HG02588 (cell line): ENCODE measurements around the gene PAQR4.
"Not testable (repeated sequence)": the region's sequence is repeated elsewhere in the genome, so short reads cannot be mapped to it uniquely, and the experiment has no call there.

Experiments used
- ATAC-seq: cut with Tn5 transposase; IDR thresholded peaks from one replicate; pipeline ENCODE4 v1.9.1; 2021; ENCODE audit warnings: mild to moderate bottlenecking, moderate library complexity; ENCODE audit not compliant: unreplicated experiment

Gene PAQR4

GRCh38 chr16:2943716-2944115, 25.4 kb upstream of the PAQR4 start:
- ATAC-seq: not testable (repeated sequence)

GRCh38 chr16:2946649-2947048, 22.5 kb upstream of the PAQR4 start:
- no peak for ATAC-seq

DNA sequence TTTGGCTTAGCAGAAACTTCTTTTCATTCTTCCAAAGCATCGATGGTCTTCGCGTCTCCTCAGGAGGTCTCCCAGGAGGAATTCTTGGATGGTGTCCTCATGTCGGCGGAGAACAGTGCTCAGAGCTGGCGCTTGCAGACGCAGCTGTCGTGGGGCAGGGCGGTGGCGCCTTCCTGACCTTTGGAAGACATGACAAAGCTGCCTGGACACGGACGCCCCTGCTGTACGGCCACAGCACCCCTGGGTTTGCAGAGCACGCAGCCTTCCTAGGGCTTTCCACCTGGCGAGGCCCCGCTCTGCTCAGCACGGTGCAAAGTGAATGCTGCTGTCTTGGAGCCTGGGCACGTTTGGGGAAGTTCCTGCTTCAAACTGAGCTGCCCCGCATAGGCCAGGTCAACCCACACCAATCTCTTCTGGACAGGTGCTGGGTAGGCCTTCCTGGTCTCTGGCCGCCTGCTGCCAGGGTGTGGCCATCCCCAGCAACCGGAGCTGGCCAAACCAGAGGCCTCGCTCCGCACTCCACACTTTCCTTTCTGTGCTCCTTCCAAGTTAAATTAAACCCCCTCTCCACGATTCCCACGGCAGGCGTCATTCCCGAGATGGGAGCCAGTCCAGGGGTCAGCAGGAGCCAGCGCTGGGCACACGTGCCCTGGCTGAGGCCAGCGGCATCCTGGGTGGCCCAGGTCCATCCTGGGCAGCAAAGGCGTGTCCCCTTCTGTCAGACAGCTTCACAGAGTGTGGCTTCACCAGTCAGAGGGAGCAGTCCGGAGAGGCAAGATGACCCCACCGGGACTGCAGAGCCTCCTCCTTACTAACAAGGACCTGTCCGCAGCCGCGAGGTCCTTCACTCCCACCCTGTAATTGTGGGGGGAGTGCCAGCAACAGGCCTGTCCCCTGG, 20.1 kb upstream of the PAQR4 start:
- no peak for ATAC-seq

- no peak for ATAC-seq
Observed at GRCh38 chr16:2949705-2950352, 19.3 kb upstream of the PAQR4 start.

DNA sequence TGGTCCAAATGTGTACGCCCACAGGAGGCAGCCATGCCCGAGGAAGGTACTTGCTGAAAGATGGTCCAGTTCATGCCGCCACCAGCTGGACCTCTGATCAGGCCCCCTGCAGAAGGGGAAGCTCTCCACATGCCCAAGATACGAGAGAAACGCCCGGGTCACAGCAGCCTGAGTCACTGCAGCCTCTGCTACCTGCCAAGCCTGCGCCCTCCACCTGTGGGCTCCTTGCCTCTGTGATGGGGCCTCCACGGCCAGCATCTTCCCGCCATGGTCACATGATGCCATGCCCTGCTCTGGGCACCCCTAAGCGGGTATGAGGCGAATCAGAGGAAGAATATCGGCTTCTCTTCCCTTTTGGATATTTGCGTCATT, 18.8 kb upstream of the PAQR4 start:
- ATAC-seq: no peak

DNA sequence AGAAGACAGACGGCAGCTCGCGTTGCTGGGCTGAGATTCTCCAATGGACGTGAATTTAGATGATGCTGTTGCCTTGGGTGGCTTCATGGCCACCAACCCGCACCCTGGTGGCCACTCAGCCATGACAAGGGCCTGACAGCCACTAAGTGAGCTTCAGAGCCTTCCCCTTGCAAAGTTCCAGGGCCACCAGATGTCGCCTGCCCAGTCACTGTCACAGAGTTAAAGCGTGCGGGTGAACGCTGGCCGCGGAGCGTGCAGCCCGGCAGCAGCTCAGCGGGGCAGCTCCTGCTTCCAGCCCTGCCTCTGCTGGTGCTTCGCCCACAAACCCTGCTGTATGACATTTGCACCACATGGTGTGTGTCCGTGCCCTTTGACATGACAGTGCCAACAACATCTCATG, 18.4 kb upstream of the PAQR4 start:
- ATAC-seq: no peak

- no peak for ATAC-seq
Observed at GRCh38 chr16:2952679-2953078, 16.5 kb upstream of the PAQR4 start.

GRCh38 chr16:2953706-2954627, 15.2 kb upstream of the PAQR4 start:
- ATAC-seq: no peak

DNA sequence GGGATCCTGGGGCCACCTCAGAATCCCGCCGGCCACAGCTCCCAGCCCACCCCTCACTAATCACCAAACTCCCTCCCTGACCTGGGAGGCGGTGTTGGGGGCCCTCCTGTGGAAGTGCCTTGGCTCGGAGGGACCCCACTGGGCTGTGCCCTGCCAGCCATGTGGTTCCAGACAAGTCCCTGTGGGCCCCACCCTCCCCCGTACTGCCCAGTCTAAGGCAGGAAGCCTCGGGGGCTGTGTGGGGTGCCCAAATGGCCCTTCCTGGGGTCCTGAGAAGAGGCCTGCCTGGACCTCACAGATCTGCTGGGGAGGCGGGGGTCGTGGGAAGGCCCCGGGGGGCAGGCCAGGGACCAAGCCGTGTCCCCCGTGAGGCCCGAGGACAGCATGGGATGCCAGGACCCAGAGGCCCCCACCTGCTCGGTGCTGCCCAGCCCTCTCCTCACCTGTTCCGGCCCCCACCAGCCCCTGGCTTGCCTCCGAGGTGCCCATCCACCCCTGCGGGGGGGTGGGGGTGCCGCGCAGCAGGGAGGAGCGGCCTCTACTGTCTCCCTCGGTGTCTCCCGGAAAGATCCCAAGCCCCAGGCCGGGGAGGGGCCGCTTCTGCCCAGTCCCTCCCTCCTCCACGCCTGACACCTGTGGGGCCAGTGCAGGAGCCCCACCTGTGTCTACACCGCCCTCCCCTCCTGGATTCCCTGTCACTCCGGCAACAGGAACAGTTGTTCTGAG, 14.3 kb upstream of the PAQR4 start:
- ATAC-seq: no peak

GRCh38 chr16:2955438-2955778, 13.7 kb upstream of the PAQR4 start:
- no peak for ATAC-seq

DNA sequence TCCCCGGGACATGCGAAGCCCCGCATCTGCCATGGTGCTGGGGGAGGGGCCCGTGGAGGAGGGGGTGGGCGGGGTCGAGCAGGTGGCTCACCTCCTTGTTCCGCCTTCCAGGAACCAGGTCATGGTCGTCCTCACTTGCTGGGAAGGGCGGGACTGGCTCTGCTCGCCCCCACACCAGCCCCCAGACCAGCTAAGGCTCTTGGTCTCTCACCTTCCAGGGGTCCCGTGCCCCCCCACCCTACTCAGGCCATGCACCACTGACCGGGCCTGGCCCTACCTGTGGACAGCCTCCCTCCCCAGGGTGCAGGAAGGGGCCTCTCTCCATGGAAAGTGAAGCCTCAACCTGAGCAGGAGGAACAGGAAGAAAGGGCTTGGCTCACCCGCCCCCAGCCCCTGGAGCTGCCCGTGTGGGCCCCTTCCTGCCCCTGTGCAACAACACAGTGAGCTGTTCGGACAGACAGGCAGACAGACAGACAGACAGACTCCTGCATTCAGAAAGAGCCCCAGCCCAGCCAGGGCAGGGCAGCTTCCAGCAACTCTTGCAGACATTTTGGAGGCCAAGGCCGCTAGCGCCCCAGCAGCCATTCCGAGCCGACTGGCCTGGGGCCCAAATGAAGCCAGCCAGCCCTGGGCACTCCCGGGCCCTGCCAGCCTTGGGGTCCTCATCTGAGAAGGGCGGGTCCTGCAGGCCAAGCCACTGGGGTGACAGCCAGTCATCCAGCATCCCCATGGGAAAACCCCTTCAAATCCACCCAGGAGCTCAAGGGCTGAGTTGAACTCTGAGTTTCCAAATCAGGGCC, 13.2 kb upstream of the PAQR4 start:
- no peak for ATAC-seq

- no peak for ATAC-seq
Observed at GRCh38 chr16:2956579-2956956, 12.6 kb upstream of the PAQR4 start.

GRCh38 chr16:2959206-2959605, 9.9 kb upstream of the PAQR4 start:
- ATAC-seq: no peak

DNA sequence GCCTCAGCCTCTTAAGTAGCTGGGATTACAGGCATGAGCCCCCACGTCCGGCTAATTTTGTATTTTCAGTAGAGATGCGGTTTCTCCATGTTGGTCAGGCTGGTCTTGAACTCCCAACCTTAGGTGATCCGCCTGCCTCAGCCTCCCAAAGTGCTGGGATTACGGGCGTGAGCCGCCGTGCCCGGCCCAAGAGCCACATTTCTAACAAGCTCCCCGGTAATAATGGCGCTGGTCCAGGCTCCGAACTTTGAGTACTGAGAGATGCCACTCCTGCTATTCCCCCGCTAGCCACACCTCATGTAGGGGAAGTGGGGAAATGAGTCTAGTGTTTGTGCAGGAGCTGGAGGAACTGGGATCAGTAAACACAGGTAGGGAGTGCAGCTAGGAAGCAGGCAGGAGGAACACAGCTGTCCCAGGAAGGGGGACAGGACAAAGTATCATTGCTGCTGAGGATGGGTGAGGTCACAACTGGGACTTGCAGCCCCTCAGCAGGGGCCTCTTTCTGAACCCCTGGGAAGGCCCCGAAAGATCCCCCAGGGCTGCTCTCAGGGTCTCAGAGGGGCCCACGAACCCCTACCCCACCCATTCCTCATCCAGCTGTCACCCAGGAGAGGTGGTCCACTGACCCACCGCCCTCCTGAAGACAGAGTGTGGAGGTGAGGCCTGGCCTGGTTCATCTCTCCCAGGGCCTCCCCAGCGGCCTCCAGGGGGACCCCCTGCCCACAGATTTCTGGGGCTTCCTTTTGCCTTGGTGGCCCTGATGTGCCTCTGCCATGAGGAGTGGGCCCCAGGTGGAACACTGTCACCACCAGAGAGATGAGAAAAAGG, 8.8 kb upstream of the PAQR4 start:
- no peak for ATAC-seq

- ATAC-seq: no peak
Observed at GRCh38 chr16:2962334-2963073, 6.6 kb upstream of the PAQR4 start.

GRCh38 chr16:2963074-2963722, 6.0 kb upstream of the PAQR4 start:
- no peak for ATAC-seq

DNA sequence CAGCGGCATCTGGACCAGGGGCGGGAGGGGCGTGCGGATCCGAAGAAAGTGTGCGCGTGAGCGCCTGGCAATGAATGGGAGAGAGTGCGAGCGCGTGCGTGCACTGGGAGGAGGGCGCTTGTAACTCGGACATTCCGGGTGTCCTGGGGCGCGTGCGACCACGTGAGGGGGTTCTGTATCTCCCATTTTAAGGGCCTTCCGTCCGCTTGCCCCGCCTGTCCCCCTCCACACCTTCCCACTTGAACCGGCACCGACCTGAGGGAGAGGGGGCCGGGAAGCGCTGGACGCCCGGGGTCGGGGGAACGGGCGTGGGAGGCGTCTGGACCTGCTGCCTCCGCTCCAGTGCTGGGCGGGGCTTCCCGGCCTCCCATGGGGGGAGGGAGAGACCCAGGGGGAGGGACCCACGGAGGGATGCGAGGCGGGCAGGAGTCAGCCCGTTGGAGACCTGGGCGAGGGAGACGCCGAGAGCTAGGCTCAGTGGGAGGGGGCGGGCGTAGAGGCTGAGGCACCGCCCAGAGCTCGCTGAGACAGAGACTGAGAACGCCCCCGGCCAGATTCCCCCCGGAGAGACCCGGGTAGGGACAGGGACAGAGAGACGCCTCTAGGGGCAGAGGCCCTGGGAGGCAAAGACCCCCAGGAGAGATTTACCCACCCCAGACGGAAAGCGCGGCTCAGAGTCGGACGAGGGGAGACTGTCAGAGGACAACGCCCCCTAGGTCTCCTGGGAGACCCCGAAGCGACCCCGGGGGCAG, 5.2 kb upstream of the PAQR4 start, which contains the start of gene KREMEN2:
TSS of gene KREMEN2 (plus strand) at position 553 of the 752 bp plus-strand sequence. CDS start 246 bp downstream, outside the sequence.
- no peak for ATAC-seq
